HG03558 (cell line): ENCODE data around the gene PMFBP1.

Experiments
- ATAC-seq: cut with Tn5 transposase; IDR thresholded peaks from one replicate; pipeline ENCODE4 v1.9.1; 2021; ENCODE audit warnings: moderate number of reproducible peaks; ENCODE audit not compliant: unreplicated experiment; ENCODE audit errors: extremely low read depth

PMFBP1 gene

GRCh38 chr16:72073560-72074230, 98.3 kb downstream of the PMFBP1 start:
- ATAC-seq: no peak

GRCh38 chr16:72072514-72073342, 99.2 kb downstream of the PMFBP1 start:
- ATAC-seq: no peak
